HCT116 (cell line): ENCODE data around the gene SOX6.

Experiments
- EZH2 ChIP-seq: fragments of 200-600 bp; sonication (generic); IDR thresholded peaks from 2 replicates; pipeline ENCODE4 v1.6.1; 2017; ENCODE audit warnings: antibody characterized with exemption, mixed run types
- POLR2A ChIP-seq: IDR thresholded peaks from 2 replicates; pipeline ENCODE4 v1.7.0; 2011; ENCODE audit warnings: borderline replicate concordance; ENCODE audit not compliant: insufficient read depth, insufficient read length; ENCODE audit errors: extremely low read depth
- SIN3A ChIP-seq: IDR thresholded peaks from 2 replicates; pipeline ENCODE4 v1.6.1; 2012; ENCODE audit warnings: low read depth
- SRF ChIP-seq: IDR thresholded peaks from 2 replicates; pipeline ENCODE4 v1.6.1; 2012; ENCODE audit warnings: low read depth
- YY1 ChIP-seq: IDR thresholded peaks from 2 replicates; pipeline ENCODE4 v1.6.1; 2011; ENCODE audit warnings: low read length, low read depth, moderate library complexity, mild to moderate bottlenecking; ENCODE audit not compliant: insufficient replicate concordance; ENCODE audit errors: extremely low read depth
- TF ChIP-seq, protein P1 (sequence below), 3 experiments: fragments of 200-600 bp in 1 of 3; sonication (generic) in 1 of 3; IDR thresholded peaks in 2 of 3; conservative IDR thresholded peaks in 1 of 3; 2 replicates each; pipeline ENCODE4 v1.5.1; 2012 to 2017; ENCODE audit warnings: low read depth in 2 of 3, low read length in 2 of 3, antibody characterized with exemption in 1 of 3, borderline replicate concordance in 1 of 3, control low read depth in 1 of 3, mild to moderate bottlenecking in 1 of 3, mixed read lengths in 1 of 3, mixed run types in 1 of 3, moderate library complexity in 1 of 3; ENCODE audit not compliant: insufficient read depth in 1 of 3
- TF ChIP-seq, protein P2 (sequence below): IDR thresholded peaks from 2 replicates; pipeline ENCODE4 v1.6.1; 2012
- TF ChIP-seq, protein P3 (sequence below): IDR thresholded peaks from 2 replicates; pipeline ENCODE4 v1.6.1; 2012; ENCODE audit warnings: low read depth
- TF ChIP-seq, protein P4 (sequence below): IDR thresholded peaks from 2 replicates; pipeline ENCODE4 v1.6.1; 2012

DNA sequence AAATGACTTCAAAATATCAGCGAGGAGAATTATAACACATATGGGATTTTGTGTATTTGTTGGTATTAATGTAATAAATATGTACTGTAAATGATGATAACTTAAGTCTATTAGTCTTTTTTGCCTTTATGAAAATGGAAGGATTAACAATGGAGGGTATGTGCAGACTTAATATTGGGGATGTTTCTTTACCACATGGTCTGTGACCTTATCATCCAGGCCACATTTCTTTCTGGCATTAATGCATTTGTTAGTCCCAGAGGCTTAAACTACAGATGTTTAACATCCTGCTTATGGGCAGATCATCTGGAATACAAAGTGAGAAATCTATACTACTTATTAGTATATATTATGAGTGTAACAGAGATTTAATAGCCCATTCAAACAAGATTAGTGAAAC lies 64.6 kb downstream of the SOX6 start:
- TF ChIP-seq, protein P1, sequence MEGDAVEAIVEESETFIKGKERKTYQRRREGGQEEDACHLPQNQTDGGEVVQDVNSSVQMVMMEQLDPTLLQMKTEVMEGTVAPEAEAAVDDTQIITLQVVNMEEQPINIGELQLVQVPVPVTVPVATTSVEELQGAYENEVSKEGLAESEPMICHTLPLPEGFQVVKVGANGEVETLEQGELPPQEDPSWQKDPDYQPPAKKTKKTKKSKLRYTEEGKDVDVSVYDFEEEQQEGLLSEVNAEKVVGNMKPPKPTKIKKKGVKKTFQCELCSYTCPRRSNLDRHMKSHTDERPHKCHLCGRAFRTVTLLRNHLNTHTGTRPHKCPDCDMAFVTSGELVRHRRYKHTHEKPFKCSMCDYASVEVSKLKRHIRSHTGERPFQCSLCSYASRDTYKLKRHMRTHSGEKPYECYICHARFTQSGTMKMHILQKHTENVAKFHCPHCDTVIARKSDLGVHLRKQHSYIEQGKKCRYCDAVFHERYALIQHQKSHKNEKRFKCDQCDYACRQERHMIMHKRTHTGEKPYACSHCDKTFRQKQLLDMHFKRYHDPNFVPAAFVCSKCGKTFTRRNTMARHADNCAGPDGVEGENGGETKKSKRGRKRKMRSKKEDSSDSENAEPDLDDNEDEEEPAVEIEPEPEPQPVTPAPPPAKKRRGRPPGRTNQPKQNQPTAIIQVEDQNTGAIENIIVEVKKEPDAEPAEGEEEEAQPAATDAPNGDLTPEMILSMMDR (IDR thresholded peaks at IDR 0.05 in 2 of 3, conservative IDR thresholded peaks at IDR 0.05 in 1 of 3; ENCODE audit: borderline replicate concordance in 1 of 3, insufficient read depth in 1 of 3, low read depth in 2 of 3, low read length in 2 of 3) = no peak
- no peak for TF ChIP-seq EZH2
- TF ChIP-seq, protein P2, sequence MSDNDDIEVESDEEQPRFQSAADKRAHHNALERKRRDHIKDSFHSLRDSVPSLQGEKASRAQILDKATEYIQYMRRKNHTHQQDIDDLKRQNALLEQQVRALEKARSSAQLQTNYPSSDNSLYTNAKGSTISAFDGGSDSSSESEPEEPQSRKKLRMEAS = no peak
- TF ChIP-seq, protein P3, sequence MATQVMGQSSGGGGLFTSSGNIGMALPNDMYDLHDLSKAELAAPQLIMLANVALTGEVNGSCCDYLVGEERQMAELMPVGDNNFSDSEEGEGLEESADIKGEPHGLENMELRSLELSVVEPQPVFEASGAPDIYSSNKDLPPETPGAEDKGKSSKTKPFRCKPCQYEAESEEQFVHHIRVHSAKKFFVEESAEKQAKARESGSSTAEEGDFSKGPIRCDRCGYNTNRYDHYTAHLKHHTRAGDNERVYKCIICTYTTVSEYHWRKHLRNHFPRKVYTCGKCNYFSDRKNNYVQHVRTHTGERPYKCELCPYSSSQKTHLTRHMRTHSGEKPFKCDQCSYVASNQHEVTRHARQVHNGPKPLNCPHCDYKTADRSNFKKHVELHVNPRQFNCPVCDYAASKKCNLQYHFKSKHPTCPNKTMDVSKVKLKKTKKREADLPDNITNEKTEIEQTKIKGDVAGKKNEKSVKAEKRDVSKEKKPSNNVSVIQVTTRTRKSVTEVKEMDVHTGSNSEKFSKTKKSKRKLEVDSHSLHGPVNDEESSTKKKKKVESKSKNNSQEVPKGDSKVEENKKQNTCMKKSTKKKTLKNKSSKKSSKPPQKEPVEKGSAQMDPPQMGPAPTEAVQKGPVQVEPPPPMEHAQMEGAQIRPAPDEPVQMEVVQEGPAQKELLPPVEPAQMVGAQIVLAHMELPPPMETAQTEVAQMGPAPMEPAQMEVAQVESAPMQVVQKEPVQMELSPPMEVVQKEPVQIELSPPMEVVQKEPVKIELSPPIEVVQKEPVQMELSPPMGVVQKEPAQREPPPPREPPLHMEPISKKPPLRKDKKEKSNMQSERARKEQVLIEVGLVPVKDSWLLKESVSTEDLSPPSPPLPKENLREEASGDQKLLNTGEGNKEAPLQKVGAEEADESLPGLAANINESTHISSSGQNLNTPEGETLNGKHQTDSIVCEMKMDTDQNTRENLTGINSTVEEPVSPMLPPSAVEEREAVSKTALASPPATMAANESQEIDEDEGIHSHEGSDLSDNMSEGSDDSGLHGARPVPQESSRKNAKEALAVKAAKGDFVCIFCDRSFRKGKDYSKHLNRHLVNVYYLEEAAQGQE = no peak
- no peak for TF ChIP-seq YY1
- TF ChIP-seq SRF = no peak
- TF ChIP-seq, protein P4, sequence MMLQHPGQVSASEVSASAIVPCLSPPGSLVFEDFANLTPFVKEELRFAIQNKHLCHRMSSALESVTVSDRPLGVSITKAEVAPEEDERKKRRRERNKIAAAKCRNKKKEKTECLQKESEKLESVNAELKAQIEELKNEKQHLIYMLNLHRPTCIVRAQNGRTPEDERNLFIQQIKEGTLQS = no peak
- no peak for TF ChIP-seq SIN3A
- no peak for TF ChIP-seq POLR2A
